BJ (cell line): Measurements from ENCODE around the gene SHH. TPM values are rescaled to one million over a fixed set of nuclear protein-coding genes. Genes with fewer than 3 reads are reported as not detected.

ENCODE experiments used
- CTCF ChIA-PET: fragments of 350-600 bp; formaldehyde crosslinking; extraction: SDS; loops from one replicate; lab custom pipeline; 2021; ENCODE audit warnings: antibody characterized with exemption, inconsistent platforms; lab: Yijun Ruan, JAX
- POLR2A ChIA-PET: fragments of 300-600 bp; sonication (Branson Sonifier 250); formaldehyde crosslinking; extraction: SDS; loops from one replicate; lab custom pipeline; 2021; ENCODE audit warnings: antibody characterized with exemption; lab: Charles Lee
- DNase-seq: peaks from one replicate; pipeline ENCODE4 v3.0.0-alpha.2; 2011; ENCODE audit warnings: low read depth
- H3K27me3 ChIP-seq: 2 replicates; pipeline ENCODE4 v1.6.0; 2011; ENCODE audit warnings: low read length; ENCODE audit not compliant: control insufficient read depth, insufficient read depth
- H3K36me3 ChIP-seq: 2 replicates; pipeline ENCODE4 v1.5.1; 2011; ENCODE audit warnings: low read length; ENCODE audit not compliant: control insufficient read depth, insufficient read depth
- H3K4me3 ChIP-seq: 2 replicates; pipeline ENCODE4 v1.5.1; 2011; ENCODE audit warnings: low read depth, mild to moderate bottlenecking, control low read depth, low read length
- CTCF ChIP-seq: IDR thresholded peaks from 2 replicates; pipeline ENCODE4 v1.5.1; 2011; ENCODE audit warnings: low read depth, mild to moderate bottlenecking, control low read depth, inconsistent platforms, low read length, moderate library complexity; ENCODE audit not compliant: insufficient read depth
- polyA plus RNA-seq: library from polyadenylated mRNA; depleted of rRNA; stranded (reverse); fragments of >200 nt; gene quantifications from 2 replicates; pipeline ENCODE4 v1.2.3, GENCODE V29; 2011; rRNA removed

SHH gene
- polyA plus RNA-seq, 1 experiment = not detected

DNA sequence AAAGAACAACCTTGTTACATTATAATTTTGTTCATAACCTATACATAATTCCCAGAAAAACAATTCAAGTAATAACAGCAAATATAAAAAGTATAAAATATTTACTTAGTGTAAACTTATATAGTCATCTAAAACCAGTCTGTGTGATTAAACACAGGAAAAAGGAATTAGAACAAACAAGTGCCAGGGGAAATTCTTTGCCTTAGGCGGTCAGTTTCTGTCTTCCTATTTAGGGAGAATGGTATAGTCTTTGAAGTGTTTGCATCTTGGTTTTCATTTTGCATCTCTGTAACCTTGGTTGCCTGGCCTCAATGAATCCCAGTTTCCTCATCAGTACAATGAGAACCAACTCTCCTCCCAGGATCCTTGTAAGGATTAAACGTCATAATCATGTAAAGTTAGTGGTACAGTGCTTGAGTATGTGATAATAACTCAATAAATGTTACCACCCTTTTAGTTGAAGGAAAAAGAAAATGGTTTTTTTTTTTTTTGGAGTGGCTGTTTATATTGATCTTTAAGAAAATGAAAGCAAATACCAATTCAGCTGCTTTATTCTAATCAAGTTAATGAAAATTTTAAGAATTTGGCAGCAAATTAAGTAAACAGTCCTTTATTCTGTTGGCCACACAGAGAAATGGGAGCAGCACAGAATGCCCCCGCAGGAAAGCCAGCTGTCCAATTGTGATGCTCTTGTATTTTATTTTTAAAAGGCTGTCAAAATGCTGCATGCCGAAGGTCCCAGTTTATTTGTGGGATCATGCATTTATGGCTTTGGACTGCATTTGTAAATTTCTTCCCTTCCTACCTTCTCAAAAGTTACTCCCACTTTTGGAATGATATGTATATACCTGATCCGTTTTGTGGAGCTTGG is 61.8 kb downstream of the SHH start:
- peaks cover 4% of the 10 kb centered on the region for H3K36me3 ChIP-seq
- no peak overlapping the region for H3K4me3 ChIP-seq
- no peak for DNase-seq
- POLR2A ChIA-PET = no interaction called here
- no peaks in the 10 kb centered on the region for H3K27me3 ChIP-seq
- no peak for TF ChIP-seq CTCF
- CTCF ChIA-PET = interaction anchor here (1.7 kb wide), 1 partner anchor 17 kb away, joined by 5 read pairs; no protein-coding TSS in a partner anchor

Other genes starting within 250 kb of the SHH start
- gene RBM33, start 167.8 kb downstream of the SHH start, polyA plus RNA-seq = 5.0 and 5.2 TPM in 2 replicates